SIG-M5 treated with dmso at 0.1 percent for 504 hours (cell line): Measurements from ENCODE around the gene TRPC4AP.

Experiments used
- DNase-seq: peaks from one replicate; lab custom pipeline; 2025; ENCODE audit not compliant: unreplicated experiment; lab: John Stamatoyannopoulos, UW

TRPC4AP gene

DNA sequence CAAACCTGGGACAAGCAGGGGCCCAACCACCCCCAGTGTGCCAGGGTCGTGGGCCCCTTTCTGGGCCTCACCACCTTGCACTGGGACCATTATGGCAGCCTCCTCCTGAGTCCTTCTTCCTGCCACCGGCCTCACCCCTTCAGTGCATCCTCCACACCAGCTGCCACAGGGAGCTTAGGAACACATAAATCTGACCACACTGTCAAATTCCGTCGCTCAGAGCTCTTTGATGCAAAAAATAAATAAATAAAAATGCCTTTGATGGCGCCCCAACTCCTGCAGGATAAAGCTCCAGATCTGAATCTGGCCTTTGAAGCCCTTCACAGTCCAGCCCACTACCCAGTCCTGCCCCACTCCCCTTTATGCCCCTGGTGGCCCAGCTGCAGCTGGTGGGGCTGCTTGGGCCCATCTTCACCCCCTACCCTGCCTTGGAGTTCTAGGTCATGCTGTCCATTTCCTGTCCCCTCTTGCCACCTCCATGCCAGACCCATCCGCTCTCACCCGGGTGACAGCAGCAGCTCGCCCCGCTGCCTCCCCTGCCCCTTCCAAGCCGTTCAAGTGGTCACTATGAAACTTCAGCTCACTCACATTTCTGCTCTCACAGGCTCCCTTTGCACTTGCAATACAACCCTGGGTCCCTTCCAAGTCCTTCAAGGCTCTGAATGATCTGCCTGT is 120.9 kb downstream of the TRPC4AP start:
- DNase-seq, result no peak

DNA sequence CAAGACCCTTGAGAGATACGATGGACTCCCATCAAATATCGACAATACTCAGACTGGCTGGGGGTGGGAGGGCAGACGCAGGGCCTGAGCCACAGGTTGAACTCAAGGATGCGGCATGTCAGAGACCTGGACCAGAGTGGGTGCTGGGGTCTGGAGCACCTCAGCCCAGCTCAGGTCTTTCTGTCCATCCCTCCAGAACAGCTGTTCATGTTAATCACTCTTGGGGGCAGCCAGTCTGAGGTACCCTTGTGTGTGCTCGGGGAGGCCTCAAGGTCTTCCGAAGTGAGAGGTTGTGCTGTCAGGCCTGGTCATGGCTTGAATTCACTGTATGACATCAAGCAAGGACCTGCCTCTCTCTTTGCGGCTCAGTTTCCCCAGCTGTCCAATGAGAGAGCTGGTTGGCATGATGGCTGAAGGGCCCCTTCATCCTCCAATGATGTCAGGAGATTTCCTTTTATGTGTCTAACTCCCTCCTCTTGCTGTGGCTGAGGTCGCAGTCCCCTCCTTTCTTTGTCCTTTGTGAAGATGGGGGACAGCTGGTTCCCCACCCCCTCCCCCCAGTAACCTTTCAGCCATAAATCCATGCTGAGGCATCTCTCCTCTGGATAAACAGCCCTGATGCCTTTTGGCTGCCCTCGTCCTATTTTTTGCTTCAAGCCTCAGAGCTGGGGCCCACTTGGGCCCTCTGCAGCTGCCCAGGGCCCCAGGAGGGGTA is 121.6 kb downstream of the TRPC4AP start:
- no peak for DNase-seq

GRCh38 chr20:34970193-34970840 is 122.3 kb downstream of the TRPC4AP start:
- DNase-seq, result no peak

- DNase-seq, result no peak
Measured at GRCh38 chr20:34968042-34968775, 124.4 kb downstream of the TRPC4AP start.

DNA sequence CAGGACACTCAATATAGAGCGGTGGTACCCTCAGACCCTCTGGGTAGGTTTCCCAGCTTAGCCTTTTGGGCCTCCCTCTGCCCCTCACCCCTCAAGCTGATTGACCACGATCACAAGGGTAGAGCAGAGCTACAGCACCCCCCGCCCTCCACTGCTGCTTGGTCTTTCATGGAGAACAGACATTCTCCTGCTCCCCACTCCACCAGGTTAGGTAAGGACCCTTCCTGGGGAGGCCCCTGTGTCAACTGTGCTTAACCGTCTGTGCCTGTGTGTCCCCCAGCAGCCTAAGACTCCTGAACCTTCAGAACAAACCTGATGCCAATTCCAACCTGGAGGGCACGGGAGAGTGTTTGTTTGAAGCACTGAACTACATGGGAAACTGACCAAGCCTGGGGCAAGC is 125.2 kb downstream of the TRPC4AP start:
- DNase-seq, result no peak

- DNase-seq, result no peak
Measured at GRCh38 chr20:34965051-34965450, 127.6 kb downstream of the TRPC4AP start.

GRCh38 chr20:34964486-34964885 is 128.1 kb downstream of the TRPC4AP start:
- no peak for DNase-seq

DNA sequence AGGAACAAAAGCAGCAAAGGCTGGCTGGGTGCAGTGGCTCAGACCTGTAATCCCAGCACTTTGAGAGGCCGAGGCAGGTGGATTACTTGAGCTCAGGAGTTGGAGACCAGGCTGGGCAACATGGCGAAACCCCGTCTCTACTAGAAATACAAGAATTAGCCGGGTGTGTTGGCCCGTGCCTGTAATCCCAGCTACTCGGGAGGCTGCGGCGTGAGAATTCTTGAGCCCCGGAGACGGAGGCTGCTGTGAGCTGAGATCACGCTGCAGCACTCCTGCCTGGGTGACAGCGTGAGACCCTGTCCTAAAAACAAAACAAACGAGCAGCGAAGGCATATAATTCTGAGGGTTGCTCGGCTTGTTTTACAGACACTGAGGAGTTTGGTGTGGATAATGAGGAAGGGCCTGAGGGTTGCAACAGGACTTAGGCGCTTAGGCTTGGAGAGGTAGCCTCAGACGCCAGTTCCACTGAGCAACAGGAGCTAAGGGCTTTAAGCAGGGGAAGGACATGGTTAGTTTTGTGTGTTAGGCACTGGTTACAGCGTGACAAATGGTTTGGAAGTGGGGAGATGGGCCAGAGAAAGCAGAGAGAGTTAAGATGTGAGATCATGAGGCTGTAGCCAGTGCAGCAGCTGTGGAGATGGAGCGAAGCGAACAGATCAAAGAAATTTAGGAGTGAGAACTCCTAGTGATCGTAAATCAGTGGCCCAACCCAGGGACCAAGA is 135.7 kb downstream of the TRPC4AP start:
- DNase-seq, result no peak

DNA sequence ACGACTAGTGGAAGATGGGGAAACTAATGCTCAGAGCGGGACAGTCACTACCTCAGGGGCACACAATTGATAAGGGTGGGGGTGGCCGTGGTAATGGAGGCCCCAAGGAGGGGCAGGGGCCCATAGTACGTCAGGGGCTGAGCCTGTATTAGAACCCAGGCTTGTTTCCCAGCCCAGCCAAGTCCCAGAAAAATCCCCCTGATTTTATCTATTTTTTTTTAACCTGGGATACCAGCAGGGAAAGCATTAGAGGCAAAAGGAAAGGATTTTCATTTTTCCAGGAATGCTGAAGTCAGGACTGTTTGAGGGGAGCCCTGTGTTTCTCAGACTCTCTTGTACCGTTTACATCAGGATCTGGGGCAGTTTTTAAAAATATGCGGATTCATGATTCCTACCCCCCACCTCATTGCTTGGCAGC is 136.6 kb downstream of the TRPC4AP start:
- no peak for DNase-seq

DNA sequence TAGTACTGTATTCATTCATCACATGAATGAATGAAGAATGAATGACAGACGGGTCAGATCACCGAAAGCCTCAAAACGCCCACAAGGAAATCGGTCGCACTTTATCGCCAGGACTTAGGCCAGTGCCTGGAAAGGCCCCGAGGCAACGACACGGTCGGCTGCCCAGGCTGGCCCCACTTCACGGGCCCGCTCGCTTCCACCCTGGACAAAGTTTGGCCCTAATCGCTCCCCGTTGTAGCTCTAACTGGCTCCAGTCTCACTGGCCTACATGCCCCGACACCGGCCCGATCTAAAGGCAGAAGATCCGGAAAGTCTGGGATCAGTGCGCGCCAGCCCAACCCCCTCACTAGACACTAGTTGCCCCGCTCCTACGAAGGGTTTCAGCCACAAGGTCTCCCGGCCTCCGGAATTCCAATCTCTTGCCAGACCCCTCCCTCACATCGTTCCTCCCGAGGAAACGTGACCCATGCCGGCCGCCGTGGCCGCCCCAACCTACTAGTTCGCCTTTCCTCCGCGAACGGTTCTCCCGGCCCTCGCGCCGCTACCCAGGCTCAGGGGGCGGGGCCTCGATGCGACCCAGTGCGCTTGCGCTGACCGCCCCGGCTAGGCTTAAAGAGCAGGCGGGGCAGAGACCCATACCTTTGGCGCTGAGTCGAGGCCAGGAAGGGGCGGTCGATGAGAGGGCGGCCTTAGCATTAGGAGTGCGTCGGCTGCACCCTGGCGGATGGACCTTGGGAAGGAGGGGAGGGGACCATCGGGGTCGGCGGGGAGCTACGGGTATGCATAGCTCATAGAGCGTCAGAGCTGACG is 137.2 kb downstream of the TRPC4AP start, which contains the start of the genes GSS and MYH7B:
Gene GSS, minus strand, starts transcription at position 576 of the 810 bp plus-strand sequence. CDS start 3,954 bp downstream, outside the sequence.
Gene MYH7B, plus strand, starts transcription at position 638 of the 810 bp plus-strand sequence. CDS start 22,138 bp downstream, outside the sequence.
- DNase-seq, result peak; percentile 85

- DNase-seq, result no peak
Measured at GRCh38 chr20:34954904-34955230, 137.7 kb downstream of the TRPC4AP start.

- no peak for DNase-seq
Measured at GRCh38 chr20:34953960-34954359, 138.6 kb downstream of the TRPC4AP start.

GRCh38 chr20:34952671-34953070 is 139.9 kb downstream of the TRPC4AP start:
- DNase-seq, result no peak
